ENCODE results near the gene GNB1. TPM values are rescaled to one million over a fixed set of nuclear protein-coding genes. Genes with fewer than 3 reads are reported as not detected.

The GNB1 gene
- total RNA-seq, 1 donor from 2014 or later = 158 TPM

- TF ChIP-seq CTCF (IDR thresholded peaks at IDR 0.05; ENCODE audit: borderline replicate concordance) = no peak
- DNase-seq = no peak
- intact Hi-C loops (cut with micrococcal nuclease) = no loop called here
- Histone ChIP-seq H3K9me3 (replicated peaks) (no peaks in the 10 kb centered on the region), H3K36me3 (no peaks in the 10 kb centered on the region), H3K4me1 (peaks cover 23% of the 10 kb centered on the region), H3K27ac (replicated peaks) (no peak within 1 kb of the TSS), H3K4me3 (no peak within 1 kb of the TSS), H3K27me3 (ENCODE audit: low read depth) (no peaks in the 10 kb centered on the region)
These were observed 24.2 kb upstream of the GNB1 start, which contains the start of gene CALML6 for GRCh38 chr1:1914971-1915692. TSS of gene CALML6 (plus strand) at chr1:1915260. CDS start at chr1:1915281, 21 bp downstream.

GRCh38 chr1:1914101-1914970 lies 23.4 kb upstream of the GNB1 start:
- DNase-seq = no peak

DNA sequence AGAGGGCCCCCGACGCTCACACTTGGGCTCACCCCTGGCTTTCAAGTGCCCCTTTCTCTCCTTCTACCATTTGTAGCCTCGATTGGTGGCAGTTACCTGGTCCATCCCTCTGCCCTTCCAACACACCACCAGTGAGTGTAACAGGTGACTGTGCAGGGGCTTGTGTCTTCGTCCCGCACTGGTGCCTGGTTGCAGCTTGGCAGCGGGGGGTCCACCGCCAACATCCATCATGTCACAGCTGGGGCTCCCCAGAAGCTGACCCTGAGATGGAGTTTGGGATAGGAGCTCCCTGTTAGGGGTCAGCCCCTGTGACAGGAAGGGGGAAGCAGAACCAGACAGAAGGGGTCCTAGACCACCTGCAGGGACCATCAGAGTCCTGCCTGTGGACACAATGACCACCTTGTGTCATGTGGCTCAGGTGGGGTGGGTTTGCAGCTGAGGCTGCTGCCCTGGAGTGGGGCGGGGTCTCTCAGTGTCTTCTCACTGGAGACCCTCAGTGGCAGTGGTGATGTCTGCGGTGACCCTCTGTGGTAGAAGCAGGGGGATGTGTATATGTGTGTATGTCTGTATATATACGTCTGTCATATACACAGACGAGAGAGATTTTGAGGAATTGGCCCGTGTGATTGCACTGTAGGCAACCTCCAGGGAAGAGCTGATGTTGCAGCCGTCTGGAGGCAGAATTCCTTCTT lies 20.6 kb upstream of the GNB1 start:
- no peaks in the 10 kb centered on the region for H3K9me3 ChIP-seq (replicated peaks)
- H3K27me3 ChIP-seq (ENCODE audit: low read depth) = no peaks in the 10 kb centered on the region
- intact Hi-C loops (cut with micrococcal nuclease) = no loop called here
- no peak overlapping the region for H3K27ac ChIP-seq (replicated peaks)
- no peak for TF ChIP-seq CTCF (IDR thresholded peaks at IDR 0.05; ENCODE audit: borderline replicate concordance)
- DNase-seq = no peak
- no peak overlapping the region for H3K4me3 ChIP-seq
- H3K36me3 ChIP-seq = no peaks in the 10 kb centered on the region
- H3K4me1 ChIP-seq = peaks cover 32% of the 10 kb centered on the region

More at GRCh38 chr1:1914101-1914970, 23.4 kb upstream of the GNB1 start:
- Histone ChIP-seq H3K4me3 (no peak overlapping the region), H3K36me3 (no peaks in the 10 kb centered on the region), H3K27ac (replicated peaks) (no peak overlapping the region), H3K27me3 (ENCODE audit: low read depth) (no peaks in the 10 kb centered on the region), H3K4me1 (peaks cover 23% of the 10 kb centered on the region), H3K9me3 (replicated peaks) (no peaks in the 10 kb centered on the region)
- TF ChIP-seq CTCF (IDR thresholded peaks at IDR 0.05; ENCODE audit: borderline replicate concordance) = no peak
- intact Hi-C loops (cut with micrococcal nuclease) = no loop called here

- no peaks in the 10 kb centered on the region for H3K27me3 ChIP-seq (ENCODE audit: low read depth)
- no peaks in the 10 kb centered on the region for H3K36me3 ChIP-seq
- no peak for DNase-seq
- H3K27ac ChIP-seq (replicated peaks) = no peak overlapping the region
- intact Hi-C loops (cut with micrococcal nuclease) = no loop called here
- H3K4me1 ChIP-seq = peaks cover 39% of the 10 kb centered on the region
- H3K9me3 ChIP-seq (replicated peaks) = no peaks in the 10 kb centered on the region
- H3K4me3 ChIP-seq = no peak overlapping the region
- no peak for TF ChIP-seq CTCF (IDR thresholded peaks at IDR 0.05; ENCODE audit: borderline replicate concordance)
These were observed 19.9 kb upstream of the GNB1 start for GRCh38 chr1:1910651-1911331.

DNA sequence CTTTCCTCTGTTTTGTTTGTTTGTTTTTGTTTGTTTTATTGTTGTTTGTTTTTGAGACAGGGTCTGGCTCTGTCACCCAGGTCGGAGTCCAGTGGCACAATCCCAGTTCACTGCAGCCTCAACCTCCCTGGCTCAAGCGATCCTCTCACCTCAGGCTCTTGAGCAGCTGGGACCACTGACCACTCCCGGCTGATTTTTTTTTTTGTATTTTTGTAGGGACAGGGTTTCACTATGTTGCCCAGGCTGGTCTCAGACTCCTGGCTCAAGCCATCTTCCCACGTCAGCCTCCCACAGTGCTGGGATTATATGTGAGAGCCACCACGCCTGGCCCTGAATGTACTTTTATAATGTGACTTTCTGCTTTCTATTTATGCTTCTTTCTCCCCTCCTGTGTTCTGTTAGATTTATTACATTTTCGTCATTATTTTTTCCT lies 19.2 kb upstream of the GNB1 start:
- H3K27me3 ChIP-seq (ENCODE audit: low read depth) = no peaks in the 10 kb centered on the region
- intact Hi-C loops (cut with micrococcal nuclease) = no loop called here
- H3K36me3 ChIP-seq = no peaks in the 10 kb centered on the region
- H3K4me1 ChIP-seq = peaks cover 41% of the 10 kb centered on the region
- peak overlapping the region; percentile 87 for H3K4me3 ChIP-seq
- TF ChIP-seq CTCF (IDR thresholded peaks at IDR 0.05; ENCODE audit: borderline replicate concordance) = no peak
- no peak for DNase-seq
- H3K27ac ChIP-seq (replicated peaks) = peak overlapping the region; percentile 94
- H3K9me3 ChIP-seq (replicated peaks) = no peaks in the 10 kb centered on the region

Data from left ventricle myocardium inferior (tissue), 1 donor.